ENCODE measurements around the gene ACTMAP. TPM values are rescaled to one million over a fixed set of nuclear protein-coding genes. Genes with fewer than 3 reads are reported as not detected.

Gene ACTMAP
- total and polyA plus RNA-seq, 2 of the 8 experiments (the other 6 are each of a cell fraction or from before 2014, with no cell fraction given), result 24.1 to 26.5 TPM

DNA sequence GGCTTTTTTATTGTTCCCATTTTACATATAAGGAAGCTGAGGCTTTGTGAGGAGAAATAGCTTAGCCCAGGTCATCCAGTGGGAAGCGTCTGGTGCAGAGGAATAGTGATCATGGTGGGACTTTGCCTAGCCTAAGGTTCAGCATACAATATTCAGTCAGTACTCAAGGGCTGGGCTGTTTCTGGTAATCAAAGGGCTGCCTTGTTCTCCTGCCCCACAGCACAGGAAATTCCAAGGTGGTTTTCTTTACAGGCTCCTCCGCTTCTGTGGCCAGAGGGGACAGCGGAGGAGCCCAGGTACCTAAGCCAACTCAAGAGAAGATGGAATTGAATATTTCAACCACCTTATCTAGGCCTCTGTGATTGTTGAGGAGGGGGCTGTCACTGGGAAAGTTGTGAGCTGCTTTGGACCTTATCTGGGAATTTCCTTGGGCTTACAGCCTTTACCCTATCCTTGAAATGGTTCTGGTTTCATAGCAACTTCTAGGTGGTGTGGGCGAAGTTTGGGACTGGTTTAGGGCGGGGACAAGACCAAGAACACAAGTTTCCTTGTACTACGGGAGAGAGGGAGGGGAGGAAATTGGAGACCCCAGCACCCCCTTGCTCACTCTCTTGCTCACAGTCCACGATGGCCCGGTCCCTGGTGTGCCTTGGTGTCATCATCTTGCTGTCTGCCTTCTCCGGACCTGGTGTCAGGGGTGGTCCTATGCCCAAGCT lies 24.8 kb upstream of the ACTMAP start, which contains the start of gene MIA:
Gene MIA (plus strand): TSS at position 606 of the 716 bp plus-strand sequence. CDS start 22 bp downstream, at position 628.
- H4K8ac ChIP-seq (ENCODE audit: extremely low read depth, insufficient read depth, low read length), result no peak within 1 kb of the TSS
- H2BK120ac ChIP-seq (replicated peaks; ENCODE audit: low read depth, low read length), result no peak within 1 kb of the TSS
- H4K20me1 ChIP-seq (replicated peaks in 1 of 2; ENCODE audit: control insufficient read depth in 1 of 2, insufficient read depth in 2 of 2, low read length in 2 of 2), result no peaks in the 10 kb centered on the region
- no peak within 1 kb of the TSS for H3K23ac ChIP-seq (ENCODE audit: insufficient read length)
- CTCF ChIA-PET (ENCODE audit: partially characterized antibody), result interaction anchor here (1.0 to 1.5 kb wide), 2 partner anchors 31 to 73 kb away, joined by 4 to 5 read pairs; no protein-coding TSS in a partner anchor
- H3K14ac ChIP-seq (ENCODE audit: insufficient read length), result no peak within 1 kb of the TSS
- POLR2A ChIA-PET (ENCODE audit: partially characterized antibody), result interaction anchor here (0.9 to 17.9 kb wide), 6 partner anchors 8 to 84 kb away, joined by 3 to 399 read pairs (median 28); partner anchors contain the start of genes ACTMAP, EGLN2, NUMBL and SNRPA
- H3K36me3 ChIP-seq (ENCODE audit: control insufficient read depth in 2 of 4, insufficient read depth in 4 of 4, low read length in 3 of 4), result no peaks in the 10 kb centered on the region
- H3K4me2 ChIP-seq (ENCODE audit: insufficient read depth in 1 of 2, low read depth in 2 of 2, low read length in 2 of 2), result no peak within 1 kb of the TSS; a peak in 1 of 4 replicates
- H3K9ac ChIP-seq (replicated peaks in 1 of 4; ENCODE audit: extremely low read depth in 1 of 4, low read depth in 3 of 4, low read length in 3 of 4), result no peak within 1 kb of the TSS; a peak in 1 of 7 replicates
- no peak within 1 kb of the TSS for H2BK5ac ChIP-seq (ENCODE audit: low read depth, low read length)
- no peak within 1 kb of the TSS for H4K5ac ChIP-seq (ENCODE audit: insufficient read length, low read depth, low read length)
- H2BK15ac ChIP-seq (ENCODE audit: low read length), result peak within 1 kb of the TSS; percentile 97; the same call in 1 of the 2 replicates
- H3K18ac ChIP-seq (ENCODE audit: extremely low read depth, low read length), result no peak within 1 kb of the TSS
- H3K79me1 ChIP-seq (ENCODE audit: low read depth, low read length), result no peaks in the 10 kb centered on the region
- H3K27me3 ChIP-seq (replicated peaks in 1 of 4; ENCODE audit: control insufficient read depth in 3 of 4, extremely low read depth in 1 of 4, insufficient read depth in 3 of 4, low read length in 3 of 4), result no peaks in the 10 kb centered on the region
- H3K56ac ChIP-seq (replicated peaks; ENCODE audit: insufficient read length, low read depth, low read length), result no peak within 1 kb of the TSS
- no peak within 1 kb of the TSS; the same call in 1 of the 2 replicates for H3K27ac ChIP-seq (ENCODE audit: low read depth, low read length)
- no peak for TF ChIP-seq GTF2F1 (IDR thresholded peaks at IDR 0.05; ENCODE audit: borderline replicate concordance, low read depth, low read length)
- TF ChIP-seq SIN3A (conservative IDR thresholded peaks at IDR 0.05 in 1 of 2, IDR thresholded peaks at IDR 0.05 in 1 of 2; ENCODE audit: low read depth in 1 of 2, low read length in 2 of 2), result no peak
- no peak for TF ChIP-seq NRF1 (IDR thresholded peaks at IDR 0.05; ENCODE audit: low read depth, low read length)
- no peak for TF ChIP-seq TEAD4 (IDR thresholded peaks at IDR 0.05; ENCODE audit: low read depth, low read length)
- TF ChIP-seq CREB1 (IDR thresholded peaks at IDR 0.05), result no peak
- TF ChIP-seq KDM1A (IDR thresholded peaks at IDR 0.05; ENCODE audit: borderline replicate concordance, low read length), result no peak
- TF ChIP-seq SUZ12 (IDR thresholded peaks at IDR 0.05; ENCODE audit: low read length), result no peak
- no peak for FAIRE-seq
- no peaks in the 10 kb centered on the region for H3K9me3 ChIP-seq (ENCODE audit: insufficient read depth in 2 of 2, low read depth in 1 of 2, low read length in 1 of 2)
- peaks cover 8% of the 10 kb centered on the region; the same call in 1 of the 2 replicates for H3K23me2 ChIP-seq (ENCODE audit: low read depth, low read length)
- H2BK20ac ChIP-seq (ENCODE audit: low read length), result no peak within 1 kb of the TSS
- DNase-seq (ENCODE audit: low read depth in 1 of 2, low spot score in 2 of 2), result no peak
- no peak within 1 kb of the TSS for H2AFZ ChIP-seq (ENCODE audit: low read length)
- no peak within 1 kb of the TSS for H4K91ac ChIP-seq (replicated peaks; ENCODE audit: insufficient read length, low read length)
- no peak within 1 kb of the TSS for H3K4me3 ChIP-seq (ENCODE audit: extremely low read depth in 1 of 4, insufficient read depth in 2 of 4, low read depth in 3 of 4, low read length in 4 of 4)
- WGBS, 2 experiments (ENCODE audit: extremely low coverage in 1 of 2, insufficient coverage in 1 of 2, insufficient read length in 1 of 2, insufficient replicate concordance in 2 of 2, low coverage in 1 of 2, low lambda C conversion rate in 2 of 2, missing lambda C conversion rate in 1 of 2), result 88% methylated on average over 9 of the region's 9 CpGs; no CpG with 5 or more reads in 1 of the 2 experiments
- H2AK5ac ChIP-seq (ENCODE audit: low read depth, low read length), result peak within 1 kb of the TSS; percentile 86; the same call in 1 of the 2 replicates
- H3K4me1 ChIP-seq (replicated peaks in 1 of 4; ENCODE audit: control insufficient read depth in 3 of 4, insufficient read depth in 4 of 4, low read length in 3 of 4), result peaks cover 0 to 13% (median 6%) of the 10 kb centered on the region in 4 experiments; a peak in 6 of 7 replicates
- no peak within 1 kb of the TSS for H3K4ac ChIP-seq (replicated peaks; ENCODE audit: insufficient read length, low read depth, low read length)
- H3K79me2 ChIP-seq (ENCODE audit: control insufficient read depth in 1 of 2, insufficient read depth in 2 of 2, low read length in 2 of 2), result no peaks in the 10 kb centered on the region
- peak within 1 kb of the TSS; percentile 75; the same call in 1 of the 2 replicates for H2BK12ac ChIP-seq (ENCODE audit: low read depth, low read length)

Data from H1 (cell line).